Bronchial epithelial cell (primary cell): ENCODE measurements around the gene MAP2K6. TPM values are rescaled to one million over a fixed set of nuclear protein-coding genes. Genes with fewer than 3 reads are reported as not detected.

Experiments
- DNase-seq: peaks from one replicate; pipeline ENCODE4 v3.0.0-alpha.2; 2010; ENCODE audit warnings: low read depth
- FAIRE-seq: peaks from 2 replicates; lab custom pipeline; 2011; peaks lifted over from hg19 to GRCh38; lab: Jason Lieb, UNC
- H3K27me3 ChIP-seq: 2 replicates; pipeline ENCODE4 v1.5.1; 2011; ENCODE audit warnings: low read length; ENCODE audit not compliant: control insufficient read depth, insufficient read depth
- H3K36me3 ChIP-seq: 2 replicates; pipeline ENCODE4 v1.5.1; 2011; ENCODE audit warnings: low read length; ENCODE audit not compliant: control insufficient read depth, insufficient read depth
- H3K4me3 ChIP-seq: 2 replicates; pipeline ENCODE4 v1.5.1; 2011; ENCODE audit warnings: mild to moderate bottlenecking, low read depth, low read length, control low read depth
- total RNA-seq: library from RNA; depleted of rRNA; stranded (reverse); fragments of >200 nt; gene quantifications from 2 replicates; pipeline ENCODE4 v1.2.1, GENCODE V29; 2014
- TF ChIP-seq, protein P1 (sequence below): IDR thresholded peaks from 2 replicates; pipeline ENCODE4 v1.5.1; 2011; ENCODE audit warnings: mild to moderate bottlenecking, moderate library complexity, low read length, control low read depth, inconsistent platforms; ENCODE audit not compliant: insufficient read depth, severe bottlenecking

MAP2K6 gene
- total RNA-seq, 1 donor from 2014 or later, result 0.26 TPM

DNA sequence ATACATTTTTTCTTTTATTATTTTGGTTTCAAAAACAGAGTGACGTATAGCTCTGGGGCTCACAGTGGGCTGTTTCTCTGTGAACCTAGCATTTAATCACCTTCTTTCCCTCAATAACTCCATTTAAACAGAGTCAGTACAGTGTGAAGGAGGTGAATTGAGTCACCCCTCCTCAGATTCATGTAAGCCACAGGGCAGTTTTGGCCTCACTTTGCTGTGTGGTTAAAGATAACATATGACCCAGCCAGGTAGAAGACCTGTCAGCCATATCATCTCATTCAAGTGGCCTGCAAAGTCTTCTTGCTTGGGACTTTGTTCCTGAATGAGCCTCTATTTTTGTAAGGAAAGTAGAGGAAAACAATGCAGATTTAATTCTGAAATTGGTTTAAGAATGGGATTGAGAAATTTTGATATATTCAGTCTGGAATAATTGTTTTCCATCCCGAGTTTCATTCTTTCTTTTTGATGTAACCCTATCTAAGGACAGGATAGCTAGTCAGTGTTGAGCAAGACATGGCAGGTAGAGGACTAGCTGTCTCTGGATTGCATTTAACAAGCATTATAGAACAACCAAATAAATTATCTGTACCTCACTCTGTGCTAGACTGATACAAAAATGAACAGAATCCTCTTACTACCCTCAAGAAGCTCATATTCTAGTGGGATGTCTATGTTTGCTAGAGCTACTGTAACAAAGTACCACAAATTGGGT is 13.1 kb downstream of the MAP2K6 start:
- Histone ChIP-seq H3K4me3 (no peak overlapping the region), H3K36me3 (no peaks in the 10 kb centered on the region), H3K27me3 (no peaks in the 10 kb centered on the region)
- DNase-seq (no peak), FAIRE-seq (no peak)
- TF ChIP-seq, protein P1, sequence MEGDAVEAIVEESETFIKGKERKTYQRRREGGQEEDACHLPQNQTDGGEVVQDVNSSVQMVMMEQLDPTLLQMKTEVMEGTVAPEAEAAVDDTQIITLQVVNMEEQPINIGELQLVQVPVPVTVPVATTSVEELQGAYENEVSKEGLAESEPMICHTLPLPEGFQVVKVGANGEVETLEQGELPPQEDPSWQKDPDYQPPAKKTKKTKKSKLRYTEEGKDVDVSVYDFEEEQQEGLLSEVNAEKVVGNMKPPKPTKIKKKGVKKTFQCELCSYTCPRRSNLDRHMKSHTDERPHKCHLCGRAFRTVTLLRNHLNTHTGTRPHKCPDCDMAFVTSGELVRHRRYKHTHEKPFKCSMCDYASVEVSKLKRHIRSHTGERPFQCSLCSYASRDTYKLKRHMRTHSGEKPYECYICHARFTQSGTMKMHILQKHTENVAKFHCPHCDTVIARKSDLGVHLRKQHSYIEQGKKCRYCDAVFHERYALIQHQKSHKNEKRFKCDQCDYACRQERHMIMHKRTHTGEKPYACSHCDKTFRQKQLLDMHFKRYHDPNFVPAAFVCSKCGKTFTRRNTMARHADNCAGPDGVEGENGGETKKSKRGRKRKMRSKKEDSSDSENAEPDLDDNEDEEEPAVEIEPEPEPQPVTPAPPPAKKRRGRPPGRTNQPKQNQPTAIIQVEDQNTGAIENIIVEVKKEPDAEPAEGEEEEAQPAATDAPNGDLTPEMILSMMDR, result no peak

DNA sequence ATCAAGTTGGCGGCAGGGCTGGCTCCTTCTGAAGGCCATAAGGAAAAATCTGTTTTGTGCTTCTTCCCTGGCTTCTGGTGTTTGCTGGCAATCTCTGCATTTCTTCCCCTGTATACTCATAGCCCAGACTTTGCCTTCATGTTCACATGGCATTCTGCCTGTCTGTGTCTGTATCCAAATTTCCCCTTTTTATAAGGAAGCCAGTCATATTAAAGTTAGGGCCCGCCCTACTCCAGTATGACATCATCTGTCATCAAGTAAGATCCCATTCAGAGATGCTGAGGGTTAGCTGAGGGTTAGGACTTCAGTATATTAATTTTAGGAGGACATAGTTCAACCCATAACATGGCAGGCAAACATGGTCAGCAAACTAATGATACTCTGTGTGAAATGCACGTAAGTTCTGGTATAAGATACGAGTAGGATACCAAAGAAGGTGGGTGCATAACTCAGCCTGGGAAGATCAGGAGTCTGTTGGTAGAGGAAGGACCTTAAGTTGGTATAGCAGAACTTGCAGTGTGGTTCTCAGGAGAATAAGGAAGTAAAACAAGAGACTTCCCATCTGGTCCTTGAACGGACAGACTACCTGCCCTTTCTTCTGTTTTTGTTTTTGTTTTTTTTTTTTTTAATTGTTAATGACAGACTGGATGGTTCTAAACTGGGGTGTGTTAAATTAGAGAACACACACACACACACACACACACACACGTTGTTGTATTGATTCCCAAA is 13.9 kb downstream of the MAP2K6 start:
- H3K36me3 ChIP-seq, result no peaks in the 10 kb centered on the region
- no peak overlapping the region for H3K4me3 ChIP-seq
- H3K27me3 ChIP-seq, result no peaks in the 10 kb centered on the region
- TF ChIP-seq, protein P1, result no peak
- DNase-seq (no peak), FAIRE-seq (no peak)

DNA sequence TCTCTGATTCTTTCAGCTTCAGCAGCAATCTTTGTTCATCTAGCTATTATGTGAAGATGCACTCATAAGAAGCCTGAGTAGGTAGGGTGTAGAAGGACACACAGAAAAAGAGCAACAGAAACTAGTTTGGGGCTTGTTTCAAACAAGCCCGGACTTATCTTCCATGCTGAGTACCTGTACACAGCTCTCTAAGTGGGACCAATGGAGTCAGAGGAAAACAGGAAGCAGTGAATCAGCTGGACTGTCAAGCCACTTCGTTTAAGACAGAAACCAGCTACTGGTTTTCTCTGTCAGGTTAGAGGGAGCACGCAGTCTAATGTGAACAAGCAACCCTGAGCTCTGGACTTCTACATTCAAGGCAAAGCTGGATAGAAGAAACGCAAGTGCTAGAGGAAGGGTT is 16.0 kb downstream of the MAP2K6 start:
- H3K36me3 ChIP-seq, result no peaks in the 10 kb centered on the region
- no peaks in the 10 kb centered on the region for H3K27me3 ChIP-seq
- FAIRE-seq (no peak), DNase-seq (peak; percentile 98)
- TF ChIP-seq, protein P1, result no peak
- H3K4me3 ChIP-seq, result no peak overlapping the region

DNA sequence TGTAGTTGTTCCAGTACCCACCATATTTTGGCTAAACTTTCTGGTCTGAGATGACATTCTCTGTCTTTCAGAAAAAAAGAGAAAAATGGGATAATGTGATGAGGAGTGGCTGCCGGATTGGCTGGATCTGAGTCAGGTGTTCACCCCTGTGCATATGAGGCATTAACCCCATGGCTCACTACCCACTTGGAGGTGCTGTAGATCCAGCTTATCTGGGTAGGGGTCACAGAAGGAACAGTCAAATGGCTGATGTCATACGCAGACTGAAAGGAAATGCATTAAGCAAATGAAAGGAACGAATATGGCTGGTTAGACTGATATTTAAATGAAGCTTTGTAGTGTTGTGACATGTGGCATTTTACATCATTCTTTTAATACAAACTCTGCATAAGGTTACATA is 17.3 kb downstream of the MAP2K6 start:
- TF ChIP-seq, protein P1, result no peak
- FAIRE-seq, result no peak

DNA sequence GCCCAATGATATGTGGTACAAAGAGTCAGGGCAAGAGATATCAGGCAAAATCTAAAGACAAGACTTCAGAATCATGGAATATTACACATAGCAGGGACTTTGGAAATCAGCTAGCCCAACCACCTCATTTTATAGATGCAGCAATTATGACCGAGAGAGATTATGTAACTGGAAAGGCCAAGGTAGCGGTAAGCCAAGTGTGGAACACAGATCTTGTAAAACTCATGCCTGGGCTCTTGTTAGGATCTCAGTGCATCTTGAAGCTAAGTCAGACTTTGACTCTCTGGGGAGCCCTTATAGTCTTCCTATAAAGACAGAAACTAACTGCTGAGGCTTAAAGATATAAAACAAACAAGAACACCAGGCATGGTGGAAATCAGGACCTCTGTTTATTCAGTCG is 18.6 kb downstream of the MAP2K6 start:
- no peaks in the 10 kb centered on the region for H3K36me3 ChIP-seq
- FAIRE-seq, result peak; percentile 68
- no peak overlapping the region for H3K4me3 ChIP-seq
- DNase-seq, result no peak
- TF ChIP-seq, protein P1, result no peak
- H3K27me3 ChIP-seq, result no peaks in the 10 kb centered on the region

More for the DNA sequence above, 17.3 kb downstream of the MAP2K6 start:
- Histone ChIP-seq H3K36me3 (no peaks in the 10 kb centered on the region), H3K27me3 (no peaks in the 10 kb centered on the region), H3K4me3 (no peak overlapping the region)
- DNase-seq, result no peak
